GM18870 (cell line): ENCODE measurements around the gene UBALD1.
"Not testable (repeated sequence)": the region's sequence is repeated elsewhere in the genome, so short reads cannot be mapped to it uniquely, and the experiment has no call there.

ENCODE experiments used
- ATAC-seq: cut with Tn5 transposase; IDR thresholded peaks from one replicate; pipeline ENCODE4 v1.9.1; 2021; ENCODE audit warnings: moderate library complexity; ENCODE audit not compliant: unreplicated experiment

The UBALD1 gene

GRCh38 chr16:4614571-4615383 lies at the start of gene UBALD1:
TSS of gene UBALD1 (minus strand) at chr16:4614888. CDS start at chr16:4614797, 91 bp downstream.
- peak; percentile 51 for ATAC-seq

- ATAC-seq: no peak
These were observed 49.2 kb upstream of the UBALD1 start for GRCh38 chr16:4663777-4664465.

- ATAC-seq: no peak
These were observed 48.7 kb upstream of the UBALD1 start for GRCh38 chr16:4663465-4663776.

- no peak for ATAC-seq
These were observed 47.0 kb upstream of the UBALD1 start for GRCh38 chr16:4661661-4662060.

GRCh38 chr16:4660454-4661007 lies 45.8 kb upstream of the UBALD1 start:
- no peak for ATAC-seq

- no peak for ATAC-seq
These were observed 45.0 kb upstream of the UBALD1 start for GRCh38 chr16:4659363-4660353.

GRCh38 chr16:4656695-4657686 lies 42.3 kb upstream of the UBALD1 start:
- no peak for ATAC-seq

- ATAC-seq: no peak
These were observed 41.5 kb upstream of the UBALD1 start for GRCh38 chr16:4656221-4656620.

GRCh38 chr16:4655801-4656200 lies 41.1 kb upstream of the UBALD1 start:
- no peak for ATAC-seq

- ATAC-seq: no peak
These were observed 40.4 kb upstream of the UBALD1 start for GRCh38 chr16:4654964-4655590.

- ATAC-seq: no peak
These were observed 39.6 kb upstream of the UBALD1 start for GRCh38 chr16:4654011-4654963.

- ATAC-seq: no peak
These were observed 37.9 kb upstream of the UBALD1 start for GRCh38 chr16:4652561-4652960.

- no peak for ATAC-seq
These were observed 37.1 kb upstream of the UBALD1 start for GRCh38 chr16:4651827-4652226.

- ATAC-seq: not testable (repeated sequence)
These were observed 35.9 kb upstream of the UBALD1 start for GRCh38 chr16:4650443-4651074.

- ATAC-seq: no peak
These were observed 35.2 kb upstream of the UBALD1 start for GRCh38 chr16:4649744-4650442.

GRCh38 chr16:4648917-4649316 lies 34.2 kb upstream of the UBALD1 start:
- no peak for ATAC-seq

GRCh38 chr16:4647644-4647980 lies 32.9 kb upstream of the UBALD1 start:
- no peak for ATAC-seq
